GM10847 (cell line): Measurements from ENCODE around the gene GNGT2.

Source experiments
- POLR2A ChIP-seq: IDR thresholded peaks from 2 replicates; pipeline ENCODE4 v1.6.1; 2011; ENCODE audit not compliant: insufficient read length; ENCODE audit errors: extremely low read depth

The GNGT2 gene

DNA sequence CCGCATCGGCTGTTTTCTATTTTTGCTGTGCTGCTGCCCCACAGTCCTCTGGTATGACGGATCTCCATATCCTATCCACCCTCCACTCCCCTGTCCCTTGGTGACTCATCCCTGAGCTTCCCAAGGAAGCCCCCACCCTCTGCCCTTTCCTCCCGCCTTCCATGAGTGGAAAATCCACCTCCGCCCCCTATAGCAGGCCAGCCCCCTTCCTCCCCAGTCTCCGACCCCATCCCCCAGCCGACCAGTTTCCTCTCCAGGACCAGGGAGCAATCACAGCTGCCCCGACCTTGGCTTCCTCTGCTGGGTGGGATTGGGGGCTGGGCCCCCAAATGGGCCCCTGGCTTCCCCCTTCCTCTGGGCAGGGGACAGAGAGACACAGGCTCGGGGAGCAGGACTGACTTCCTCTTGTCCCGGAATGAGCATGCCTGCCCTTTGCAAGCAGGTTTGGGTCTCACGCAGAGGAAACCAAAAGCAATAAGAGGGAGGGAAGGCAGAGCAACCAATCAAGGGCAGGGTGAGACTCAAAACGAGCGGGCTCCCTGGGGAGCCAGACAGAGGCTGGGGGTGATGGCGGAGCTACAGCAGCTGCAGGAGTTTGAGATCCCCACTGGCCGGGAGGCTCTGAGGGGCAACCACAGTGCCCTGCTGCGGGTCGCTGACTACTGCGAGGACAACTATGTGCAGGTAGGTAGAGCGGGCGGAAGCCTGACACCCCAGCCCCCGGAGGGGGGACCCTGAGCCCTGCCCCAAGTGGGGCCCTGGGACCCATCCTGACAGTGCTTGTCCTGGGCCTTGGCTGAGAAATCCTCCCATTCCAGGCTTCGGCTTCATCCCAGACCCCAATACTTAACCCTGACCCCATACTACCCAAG lies at the start of gene GNGT2, which contains the start of gene ABI3:
Gene GNGT2, minus strand, starts transcription at position 417 of the 872 bp plus-strand sequence. CDS start 3,152 bp downstream, outside the sequence.
Gene ABI3, plus strand, starts transcription at position 550 of the 872 bp plus-strand sequence. Its CDS starts 18 bp downstream, at position 568.
- peak; percentile 93 for TF ChIP-seq POLR2A

GRCh38 chr17:49259663-49260010 lies 49.3 kb upstream of the GNGT2 start:
- no peak for TF ChIP-seq POLR2A

- no peak for TF ChIP-seq POLR2A
Observed at GRCh38 chr17:49258394-49258793, 48.0 kb upstream of the GNGT2 start.

DNA sequence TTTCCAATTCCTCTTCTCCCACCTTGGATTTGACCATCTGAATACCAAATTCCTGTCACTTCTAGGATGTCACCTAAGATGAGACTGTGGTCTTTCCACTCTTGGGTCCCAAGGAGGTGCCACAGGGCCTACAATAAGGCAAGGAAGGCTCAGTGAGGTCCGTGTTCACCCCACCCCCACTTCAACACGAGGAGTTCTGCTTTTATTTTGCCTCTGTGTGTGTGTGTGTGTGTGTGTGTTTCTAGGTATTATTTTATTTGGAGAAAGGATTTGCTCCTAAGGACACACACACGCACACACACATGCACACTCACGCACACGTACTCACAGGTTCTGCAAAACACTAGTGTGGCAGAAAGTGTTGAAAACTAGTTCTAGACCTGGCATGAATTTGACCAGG lies 44.8 kb upstream of the GNGT2 start:
- TF ChIP-seq POLR2A = no peak

- TF ChIP-seq POLR2A = no peak
Observed at GRCh38 chr17:49254066-49254465, 43.7 kb upstream of the GNGT2 start.

- no peak for TF ChIP-seq POLR2A
Observed at GRCh38 chr17:49252148-49252695, 41.8 kb upstream of the GNGT2 start.

DNA sequence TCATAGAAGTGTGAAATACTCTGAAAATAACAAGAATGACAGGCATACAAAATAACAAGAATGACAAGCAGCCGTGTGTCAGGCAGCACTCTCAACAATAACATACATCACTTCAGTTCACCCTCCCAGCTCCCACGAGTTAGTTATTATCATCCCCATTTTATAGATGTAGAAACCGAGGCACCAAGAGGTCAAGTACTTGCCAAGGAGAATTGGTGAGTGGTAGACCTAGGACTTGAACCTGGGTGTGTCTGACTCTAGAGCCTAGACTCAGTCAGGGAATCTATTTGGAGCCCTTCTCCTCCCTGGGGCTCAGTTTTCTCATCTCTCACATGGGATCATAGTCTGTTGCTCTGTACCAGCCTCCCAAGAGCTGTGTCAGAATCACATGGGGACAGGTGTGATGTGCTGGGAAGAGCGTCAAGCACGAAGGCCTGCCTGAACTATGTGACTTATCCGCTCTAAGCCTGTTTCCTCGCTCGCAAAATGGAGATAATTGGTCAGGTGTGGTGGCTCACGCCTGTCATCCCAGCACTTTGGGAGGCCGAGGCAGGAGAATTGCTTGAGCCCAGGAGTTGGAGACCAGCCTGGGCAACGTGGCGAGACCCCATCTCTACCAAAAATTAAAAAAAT lies 39.6 kb upstream of the GNGT2 start:
- TF ChIP-seq POLR2A = no peak

GRCh38 chr17:49249292-49249794 lies 39.0 kb upstream of the GNGT2 start:
- no peak for TF ChIP-seq POLR2A

- TF ChIP-seq POLR2A = no peak
Observed at GRCh38 chr17:49247944-49248343, 37.6 kb upstream of the GNGT2 start.

- no peak for TF ChIP-seq POLR2A
Observed at GRCh38 chr17:49244839-49245238, 34.5 kb upstream of the GNGT2 start.

- no peak for TF ChIP-seq POLR2A
Observed at GRCh38 chr17:49242813-49243212, 32.4 kb upstream of the GNGT2 start.

DNA sequence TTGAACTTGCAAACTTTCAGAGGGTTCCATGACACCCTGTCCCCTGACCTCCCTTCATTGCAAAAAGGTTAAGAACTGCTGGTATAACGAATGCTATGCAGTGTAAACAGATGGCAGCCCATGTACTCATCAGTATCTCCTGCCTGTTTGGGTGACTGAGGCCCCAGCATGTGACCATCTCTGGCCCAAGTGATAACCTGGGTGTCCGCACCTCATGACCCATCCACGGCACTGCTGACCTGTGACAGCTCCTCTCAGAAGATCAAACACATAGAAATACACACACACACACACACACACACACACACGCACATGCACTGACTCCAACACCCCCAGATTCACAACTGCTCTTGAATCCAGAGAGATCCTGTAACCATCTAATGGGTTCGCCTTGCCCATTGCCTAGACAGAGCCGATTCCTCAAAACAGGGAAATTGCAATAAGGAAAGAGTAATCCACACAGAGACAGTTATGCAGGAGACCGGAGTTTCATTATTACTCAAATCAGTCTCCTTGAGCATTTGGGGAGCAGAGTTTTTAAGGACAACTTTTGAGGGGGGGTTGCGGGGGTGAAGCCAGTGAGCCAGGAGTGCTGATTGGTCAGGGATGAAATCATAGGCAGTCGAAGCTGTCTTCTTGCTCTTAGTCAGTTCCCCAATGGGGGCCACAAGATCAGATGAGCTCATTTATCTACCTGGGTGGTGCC lies 31.5 kb upstream of the GNGT2 start:
- no peak for TF ChIP-seq POLR2A

- no peak for TF ChIP-seq POLR2A
Observed at GRCh38 chr17:49241040-49241439, 30.7 kb upstream of the GNGT2 start.

DNA sequence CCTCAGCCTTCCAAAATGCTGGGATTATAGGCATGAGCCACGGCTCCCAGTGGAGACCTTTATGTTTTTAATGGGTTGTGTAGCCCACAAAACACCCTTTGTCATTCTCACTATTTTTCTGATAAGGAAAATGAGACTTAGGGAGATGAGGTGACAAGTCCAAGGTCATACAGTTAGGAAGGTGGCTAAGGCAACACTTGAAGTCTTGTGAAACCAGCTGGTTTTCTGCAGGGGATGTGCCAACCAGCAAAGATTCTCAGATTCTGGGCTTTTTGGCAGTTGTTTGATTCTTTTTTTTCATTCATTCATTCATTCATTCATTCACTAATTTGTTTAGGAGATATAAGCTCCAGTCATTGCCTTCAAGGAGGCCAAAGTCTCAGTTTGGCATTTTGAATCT lies 30.2 kb upstream of the GNGT2 start:
- TF ChIP-seq POLR2A = no peak

DNA sequence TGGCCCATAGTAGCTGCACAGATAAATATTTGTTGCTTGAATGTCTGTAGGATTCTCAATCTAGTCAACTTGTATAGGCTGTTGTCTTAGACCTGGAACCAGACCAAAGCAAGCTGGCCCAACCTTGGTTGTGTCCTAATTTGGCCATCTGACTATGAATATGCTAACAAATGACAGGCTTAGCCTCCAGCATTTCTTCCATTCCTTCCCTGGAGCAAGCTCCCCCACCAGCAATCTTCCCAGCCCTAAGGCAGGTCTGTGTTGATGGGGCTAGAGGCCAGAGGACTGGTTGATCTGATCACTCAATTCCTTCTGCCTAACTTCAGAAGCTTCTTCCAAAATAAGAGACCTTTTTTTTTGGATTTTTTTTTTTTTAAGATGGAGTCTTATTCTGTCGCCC lies 29.6 kb upstream of the GNGT2 start:
- TF ChIP-seq POLR2A = no peak
